ENCODE data around the gene CCNF. TPM values are rescaled to one million over a fixed set of nuclear protein-coding genes. Genes with fewer than 3 reads are reported as not detected.
A peak's percentile ranks its signal among the peaks of the same experiment; 100 is the strongest.

Gene CCNF
- total and polyA plus RNA-seq, 4 donors = 2.0 to 7.5 (median 2.8) TPM

- Histone ChIP-seq H3K4me1 (ENCODE audit: control insufficient read depth in 5 of 5, insufficient read depth in 5 of 5, low read length in 5 of 5) (peaks cover 0 to 55% (median 11%) of the 10 kb centered on the region in 5 donors), H3K4me3 (no peak overlapping the region), H3K27me3 (ENCODE audit: control insufficient read depth in 3 of 3, insufficient read depth in 3 of 3, low read length in 2 of 3) (no peaks in the 10 kb centered on the region), H3K36me3 (ENCODE audit: control insufficient read depth in 4 of 4, insufficient read depth in 4 of 4, low read length in 4 of 4) (no peaks in the 10 kb centered on the region), H3K9me3 (ENCODE audit: control insufficient read depth in 4 of 4, insufficient read depth in 3 of 4, low read length in 3 of 4) (no peaks in the 10 kb centered on the region), H3K9ac (ENCODE audit: insufficient read depth in 1 of 2, low read length in 2 of 2) (no peak overlapping the region), H3K27ac (ENCODE audit: low read depth in 1 of 2, low read length in 1 of 2) (peak overlapping the region in 1 of 2 donors; percentile 73)
- no peak for TF ChIP-seq CTCF (IDR thresholded peaks at IDR 0.05; ENCODE audit: control extremely low read depth, extremely low read depth)
- peak; percentile 60 for ATAC-seq (ENCODE audit: insufficient read depth, low FRiP score)
- WGBS, 2 donors = 73 to 86% methylated on average over 12 of the region's 12 CpGs
- no peak for DNase-seq
Measured at GRCh38 chr16:2480948-2481347, 51.7 kb downstream of the CCNF start.

- TF ChIP-seq CTCF (IDR thresholded peaks at IDR 0.05; ENCODE audit: control extremely low read depth, extremely low read depth) = no peak
- Histone ChIP-seq H3K9ac (ENCODE audit: insufficient read depth in 1 of 2, low read length in 2 of 2) (no peak overlapping the region), H3K27ac (ENCODE audit: low read depth in 1 of 2, low read length in 1 of 2) (peak overlapping the region in 1 of 2 donors; percentile 66), H3K4me3 (no peak overlapping the region), H3K9me3 (ENCODE audit: control insufficient read depth in 4 of 4, insufficient read depth in 3 of 4, low read length in 3 of 4) (no peaks in the 10 kb centered on the region), H3K4me1 (ENCODE audit: control insufficient read depth in 5 of 5, insufficient read depth in 5 of 5, low read length in 5 of 5) (peaks cover 0 to 51% (median 9%) of the 10 kb centered on the region in 5 donors), H3K36me3 (ENCODE audit: control insufficient read depth in 4 of 4, insufficient read depth in 4 of 4, low read length in 4 of 4) (no peaks in the 10 kb centered on the region), H3K27me3 (ENCODE audit: control insufficient read depth in 3 of 3, insufficient read depth in 3 of 3, low read length in 2 of 3) (no peaks in the 10 kb centered on the region)
- ATAC-seq (ENCODE audit: insufficient read depth, low FRiP score) (no peak), DNase-seq (no peak)
- 83 to 91% methylated on average over 7 of the region's 7 CpGs for WGBS, 2 donors
Measured at GRCh38 chr16:2481676-2482075, 52.4 kb downstream of the CCNF start.

GRCh38 chr16:2482249-2482648 is 53.0 kb downstream of the CCNF start:
- Histone ChIP-seq H3K27ac (ENCODE audit: low read depth in 1 of 2, low read length in 1 of 2) (peak overlapping the region in 1 of 2 donors; percentile 28), H3K9me3 (ENCODE audit: control insufficient read depth in 4 of 4, insufficient read depth in 3 of 4, low read length in 3 of 4) (no peaks in the 10 kb centered on the region), H3K27me3 (ENCODE audit: control insufficient read depth in 3 of 3, insufficient read depth in 3 of 3, low read length in 2 of 3) (no peaks in the 10 kb centered on the region), H3K36me3 (ENCODE audit: control insufficient read depth in 4 of 4, insufficient read depth in 4 of 4, low read length in 4 of 4) (no peaks in the 10 kb centered on the region), H3K4me3 (no peak overlapping the region), H3K9ac (ENCODE audit: insufficient read depth in 1 of 2, low read length in 2 of 2) (no peak overlapping the region), H3K4me1 (ENCODE audit: control insufficient read depth in 5 of 5, insufficient read depth in 5 of 5, low read length in 5 of 5) (peaks cover 0 to 55% (median 9%) of the 10 kb centered on the region in 5 donors)
- ATAC-seq (ENCODE audit: insufficient read depth, low FRiP score) = no peak
- DNase-seq = no peak
- 84% methylated on average over 13 of the region's 13 CpGs for WGBS, 2 donors
- no peak for TF ChIP-seq CTCF (IDR thresholded peaks at IDR 0.05; ENCODE audit: control extremely low read depth, extremely low read depth)
